RWPE2 (cell line): ENCODE measurements around the gene KCTD2.
"Not testable (repeated sequence)": the region's sequence is repeated elsewhere in the genome, so short reads cannot be mapped to it uniquely, and the experiment has no call there.

ENCODE experiments used
- ATAC-seq: fragments of 200-7000 bp; cut with Tn5 transposase; 3 replicates; pipeline ENCODE4 v1.9.1; 2021; ENCODE audit warnings: low read depth
- DNase-seq: peaks from one replicate; pipeline ENCODE4 v3.0.0-alpha.2; 2020; ENCODE audit warnings: low spot score
- H3K27ac ChIP-seq: fragments of 450-650 bp; 2 replicates; pipeline ENCODE4 v1.5.1; 2017; ENCODE audit warnings: mild to moderate bottlenecking; ENCODE audit not compliant: poor library complexity, severe bottlenecking
- H3K27me3 ChIP-seq: fragments of 250-450 bp; sonication (Bioruptor Pico); 2 replicates; pipeline ENCODE4 v1.5.1; 2021; ENCODE audit warnings: mild to moderate bottlenecking, moderate library complexity; ENCODE audit not compliant: insufficient read depth, poor library complexity, severe bottlenecking
- H3K36me3 ChIP-seq: fragments of 250-450 bp; sonication (Bioruptor Pico); 2 replicates; pipeline ENCODE4 v1.5.1; 2020; ENCODE audit warnings: low read depth, mild to moderate bottlenecking, moderate library complexity
- H3K4me1 ChIP-seq: fragments of 250-450 bp; sonication (Bioruptor Pico); 2 replicates; pipeline ENCODE4 v1.5.1; 2021; ENCODE audit warnings: mild to moderate bottlenecking, moderate library complexity; ENCODE audit not compliant: insufficient read depth, poor library complexity, severe bottlenecking
- H3K4me3 ChIP-seq: fragments of 250-450 bp; sonication (Bioruptor Pico); 2 replicates; pipeline ENCODE4 v1.5.1; 2021; ENCODE audit warnings: mild to moderate bottlenecking, moderate library complexity; ENCODE audit not compliant: severe bottlenecking
- H3K9me3 ChIP-seq: fragments of 250-450 bp; sonication (Bioruptor Pico); 2 replicates; pipeline ENCODE4 v1.5.1; 2021; ENCODE audit warnings: mild to moderate bottlenecking, moderate library complexity; ENCODE audit not compliant: severe bottlenecking
- CTCF ChIP-seq: fragments of 450-650 bp; IDR thresholded peaks from one replicate; pipeline ENCODE4 v1.5.1; 2017; ENCODE audit warnings: mild to moderate bottlenecking, moderate library complexity; ENCODE audit not compliant: poor library complexity, severe bottlenecking

The KCTD2 gene

GRCh38 chr17:75064867-75065561 lies 18.0 kb downstream of the KCTD2 start:
- peaks cover 39% of the 10 kb centered on the region for H3K36me3 ChIP-seq
- no peaks in the 10 kb centered on the region for H3K27me3 ChIP-seq
- no peak overlapping the region for H3K4me3 ChIP-seq
- no peak for TF ChIP-seq CTCF
- no peak overlapping the region for H3K27ac ChIP-seq
- DNase-seq (no peak), ATAC-seq (no peak)
- H3K4me1 ChIP-seq, result no peaks in the 10 kb centered on the region
- H3K9me3 ChIP-seq, result no peaks in the 10 kb centered on the region

DNA sequence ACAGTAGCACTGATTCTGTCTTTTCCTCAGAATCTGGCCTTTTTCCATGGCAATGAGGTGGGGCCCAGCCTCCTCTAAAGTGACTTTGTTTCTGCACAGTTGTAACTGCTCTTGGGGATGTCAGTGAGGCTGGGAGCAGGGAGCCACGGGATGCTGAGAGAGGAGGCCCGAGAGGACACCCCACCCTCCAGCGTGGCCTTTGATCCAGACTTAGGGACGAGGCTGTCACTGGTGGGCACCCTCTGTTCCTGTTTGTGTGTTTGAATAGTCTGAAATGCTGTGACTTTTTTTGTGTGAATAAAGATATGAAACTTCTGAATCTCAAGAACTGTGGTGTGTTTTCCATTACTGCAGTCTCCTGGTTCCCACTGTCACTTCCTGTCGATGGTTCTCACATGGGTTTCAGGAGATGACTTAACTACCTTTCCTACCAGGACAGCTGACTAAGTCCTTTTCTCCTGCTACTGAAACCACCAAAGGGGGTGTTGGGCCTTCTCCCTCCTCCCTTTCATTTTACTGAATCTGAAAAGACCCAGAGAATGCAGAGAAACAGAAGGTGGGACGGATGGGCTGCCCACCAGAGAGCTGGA lies 18.6 kb downstream of the KCTD2 start:
- no peak for TF ChIP-seq CTCF
- H3K4me1 ChIP-seq, result no peaks in the 10 kb centered on the region
- peaks cover 32% of the 10 kb centered on the region for H3K36me3 ChIP-seq
- no peak overlapping the region for H3K27ac ChIP-seq
- DNase-seq (no peak), ATAC-seq (no peak)
- H3K4me3 ChIP-seq, result no peak overlapping the region
- no peaks in the 10 kb centered on the region for H3K9me3 ChIP-seq
- no peaks in the 10 kb centered on the region for H3K27me3 ChIP-seq

GRCh38 chr17:75067856-75068255 lies 20.8 kb downstream of the KCTD2 start:
- ATAC-seq (peak; percentile 47; the same call in 2 of the 3 replicates), DNase-seq (no peak)
- no peak overlapping the region for H3K27ac ChIP-seq
- H3K27me3 ChIP-seq, result no peaks in the 10 kb centered on the region
- H3K4me3 ChIP-seq, result no peak overlapping the region
- TF ChIP-seq CTCF, result no peak
- peaks cover 16% of the 10 kb centered on the region for H3K36me3 ChIP-seq
- no peaks in the 10 kb centered on the region for H3K9me3 ChIP-seq
- H3K4me1 ChIP-seq, result no peaks in the 10 kb centered on the region

DNA sequence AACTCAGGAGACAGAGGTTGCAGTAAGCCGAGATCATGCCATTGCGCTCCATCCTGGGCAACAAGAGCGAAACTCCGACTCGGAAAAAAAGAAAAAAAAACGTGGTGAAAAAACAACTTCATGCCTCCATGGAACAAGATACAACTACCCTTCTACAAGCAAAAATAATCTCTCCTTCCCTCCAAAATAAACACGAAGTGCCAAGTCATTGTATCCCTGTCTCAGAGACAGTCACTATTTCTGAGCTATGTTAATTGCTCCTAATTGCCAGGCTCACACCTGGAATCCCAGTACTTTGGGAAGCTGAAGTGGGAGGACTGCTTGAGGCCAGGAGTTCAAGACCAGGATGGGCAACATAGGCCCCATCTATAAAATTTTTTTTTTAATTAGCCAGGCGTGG lies 21.7 kb downstream of the KCTD2 start:
- DNase-seq (no peak), ATAC-seq (no peak)
- Histone ChIP-seq H3K9me3 (no peaks in the 10 kb centered on the region), H3K36me3 (peaks cover 7% of the 10 kb centered on the region), H3K4me3 (no peak overlapping the region), H3K27ac (no peak overlapping the region), H3K4me1 (no peaks in the 10 kb centered on the region), H3K27me3 (no peaks in the 10 kb centered on the region)
- no peak for TF ChIP-seq CTCF

DNA sequence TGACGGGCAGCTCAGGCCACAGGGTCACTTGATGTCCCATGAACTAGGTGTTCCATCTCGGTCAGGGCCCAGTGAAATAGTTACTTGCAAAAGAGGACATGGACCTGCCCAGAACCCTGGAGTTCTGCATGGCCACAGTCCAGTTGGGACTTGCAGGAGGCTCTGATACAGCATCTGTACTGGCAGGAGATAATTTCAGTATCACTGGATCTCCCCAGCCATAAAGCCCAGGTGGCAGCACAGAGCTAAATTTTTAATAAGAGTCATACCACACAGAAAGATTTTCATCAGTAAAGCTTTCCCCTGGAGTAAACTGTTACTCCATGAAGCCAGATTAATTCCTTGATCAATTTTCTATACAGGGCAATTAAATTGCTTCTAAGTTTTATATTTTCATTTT lies 22.8 kb downstream of the KCTD2 start:
- DNase-seq (no peak), ATAC-seq (peak; percentile 75)
- H3K36me3 ChIP-seq, result no peaks in the 10 kb centered on the region
- no peaks in the 10 kb centered on the region for H3K27me3 ChIP-seq
- no peak overlapping the region for H3K4me3 ChIP-seq
- TF ChIP-seq CTCF, result peak; percentile 69
- H3K4me1 ChIP-seq, result no peaks in the 10 kb centered on the region
- H3K27ac ChIP-seq, result no peak overlapping the region
- H3K9me3 ChIP-seq, result no peaks in the 10 kb centered on the region

DNA sequence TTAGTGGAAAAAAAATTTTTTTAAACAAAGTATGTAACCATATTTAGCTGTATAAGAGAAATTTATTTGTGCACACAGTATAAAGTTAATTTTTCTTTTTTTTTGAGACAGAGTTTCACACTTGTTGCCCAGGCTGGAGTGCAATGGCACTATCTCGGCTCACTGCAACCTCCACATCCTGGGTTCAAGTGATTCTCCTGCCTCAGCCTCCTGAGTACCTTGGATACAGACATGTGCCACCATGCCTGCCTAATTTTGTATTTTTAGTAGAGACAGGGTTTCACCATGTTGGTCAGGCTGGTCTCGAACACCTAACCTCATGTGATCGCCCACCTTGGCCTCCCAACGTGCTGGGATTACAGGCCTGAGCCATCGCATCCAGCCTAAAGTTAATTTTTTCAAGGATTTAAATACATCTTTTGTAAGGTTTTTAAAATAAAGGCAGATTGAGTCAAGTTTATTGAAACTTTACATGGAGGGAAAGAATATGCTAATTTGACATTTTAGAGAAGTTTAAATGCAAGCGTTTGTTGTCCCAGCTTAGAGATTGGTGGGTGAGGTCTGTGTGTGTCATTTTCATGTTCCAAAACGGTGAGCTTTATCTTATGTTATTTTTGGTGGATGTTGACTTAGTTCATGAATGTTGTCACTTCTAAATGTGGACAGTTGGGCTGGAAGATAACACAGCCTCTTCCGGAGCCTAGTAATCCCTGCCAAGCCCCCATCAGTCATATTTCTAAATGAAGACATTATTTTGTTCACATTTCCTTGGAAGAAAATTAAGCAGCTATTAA lies 24.6 kb downstream of the KCTD2 start:
- not testable (repeated sequence) for H3K36me3 ChIP-seq, H3K4me1 ChIP-seq, H3K4me3 ChIP-seq, ATAC-seq, H3K9me3 ChIP-seq, DNase-seq, H3K27ac ChIP-seq, H3K27me3 ChIP-seq

- not testable (repeated sequence) for H3K4me1 ChIP-seq, H3K27me3 ChIP-seq, H3K27ac ChIP-seq, H3K36me3 ChIP-seq, H3K9me3 ChIP-seq, DNase-seq, H3K4me3 ChIP-seq, ATAC-seq
Observed at GRCh38 chr17:75072909-75073308, 25.9 kb downstream of the KCTD2 start.
